Neural progenitor cell (in vitro differentiated cells): ENCODE measurements around the gene HSBP1L1. TPM values are rescaled to one million over a fixed set of nuclear protein-coding genes. Genes with fewer than 3 reads are reported as not detected.
"Not testable (repeated sequence)": the region's sequence is repeated elsewhere in the genome, so short reads cannot be mapped to it uniquely, and the experiment has no call there.

Experiments used
- DNase-seq: peaks from one replicate; pipeline ENCODE4 v3.0.0-alpha.2; 2016; ENCODE audit warnings: low spot score
- H2AFZ ChIP-seq: fragments of 200-600 bp; sonication (generic); replicated peaks from 2 replicates; pipeline ENCODE4 v1.6.1; 2016; ENCODE audit warnings: antibody characterized with exemption
- H3F3A ChIP-seq: fragments of 200-600 bp; sonication (generic); 2 replicates; pipeline ENCODE4 v1.6.1; 2016; ENCODE audit warnings: antibody characterized with exemption, low read depth
- H3K27ac ChIP-seq: fragments of 200-600 bp; sonication (generic); 2 replicates; pipeline ENCODE4 v1.5.1; 2016; ENCODE audit warnings: mild to moderate bottlenecking
- H3K27me3 ChIP-seq: fragments of 200-600 bp; sonication (generic); 2 replicates; pipeline ENCODE4 v1.6.1; 2016; ENCODE audit warnings: mild to moderate bottlenecking, moderate library complexity
- H3K36me3 ChIP-seq: fragments of 200-600 bp; sonication (generic); 2 replicates; pipeline ENCODE4 v1.5.1; 2016
- H3K4me1 ChIP-seq: fragments of 200-600 bp; sonication (generic); 2 replicates; pipeline ENCODE4 v1.6.1; 2016; ENCODE audit warnings: mixed run types
- H3K4me2 ChIP-seq: fragments of 200-600 bp; sonication (generic); 2 replicates; pipeline ENCODE4 v1.6.1; 2016
- H3K4me3 ChIP-seq: fragments of 200-600 bp; sonication (generic); 2 replicates; pipeline ENCODE4 v1.5.1; 2016
- H3K79me2 ChIP-seq: fragments of 200-600 bp; sonication (generic); 2 replicates; pipeline ENCODE4 v1.6.1; 2016; ENCODE audit warnings: low read depth
- H3K9ac ChIP-seq: fragments of 200-600 bp; sonication (generic); 2 replicates; pipeline ENCODE4 v1.6.1; 2016
- H3K9me3 ChIP-seq: fragments of 200-600 bp; sonication (generic); 2 replicates; pipeline ENCODE4 v1.5.1; 2016; ENCODE audit warnings: low read depth
- H4K20me1 ChIP-seq: fragments of 200-600 bp; sonication (generic); 2 replicates; pipeline ENCODE4 v1.6.1; 2016; ENCODE audit warnings: low read depth
- H3K27ac Mint-ChIP-seq: 3 replicates; pipeline ENCODE4 v1.8.0; 2021; ENCODE audit warnings: mixed read lengths
- H3K27me3 Mint-ChIP-seq: 2 replicates; pipeline ENCODE4 v1.8.0; 2022; ENCODE audit warnings: low read depth, mild to moderate bottlenecking, inconsistent platforms, moderate library complexity, mixed read lengths; ENCODE audit not compliant: insufficient read depth
- H3K36me3 Mint-ChIP-seq: 3 replicates; pipeline ENCODE4 v1.8.0; 2021; ENCODE audit warnings: mixed read lengths
- H3K4me1 Mint-ChIP-seq: 3 replicates; pipeline ENCODE4 v1.8.0; 2021; ENCODE audit warnings: mixed read lengths
- H3K4me3 Mint-ChIP-seq: 3 replicates; pipeline ENCODE4 v1.8.0; 2021; ENCODE audit warnings: mild to moderate bottlenecking, moderate library complexity, mixed read lengths
- H3K9me3 Mint-ChIP-seq: 3 replicates; pipeline ENCODE4 v1.8.0; 2020; ENCODE audit warnings: mixed read lengths
- CTCF ChIP-seq: fragments of 200-600 bp; sonication (generic); IDR thresholded peaks from 2 replicates; pipeline ENCODE4 v1.5.1; 2017; ENCODE audit warnings: antibody characterized with exemption, mild to moderate bottlenecking
- EZH2 ChIP-seq: fragments of 200-600 bp; sonication (generic); IDR thresholded peaks from 2 replicates; pipeline ENCODE4 v1.6.1; 2017; ENCODE audit warnings: antibody characterized with exemption, mild to moderate bottlenecking, moderate library complexity
- EZH2phosphoT487 ChIP-seq: fragments of 200-600 bp; sonication (generic); IDR thresholded peaks from 2 replicates; pipeline ENCODE4 v1.6.1; 2017; ENCODE audit warnings: antibody characterized with exemption
- total RNA-seq: library from RNA; depleted of rRNA; stranded (reverse); fragments of >200 nt; gene quantifications from 2 replicates; pipeline ENCODE4 v1.2.3, GENCODE V29; 2015; ENCODE audit warnings: low replicate concordance

HSBP1L1 gene
- total RNA-seq, 1 donor from 2014 or later = not detected

DNA sequence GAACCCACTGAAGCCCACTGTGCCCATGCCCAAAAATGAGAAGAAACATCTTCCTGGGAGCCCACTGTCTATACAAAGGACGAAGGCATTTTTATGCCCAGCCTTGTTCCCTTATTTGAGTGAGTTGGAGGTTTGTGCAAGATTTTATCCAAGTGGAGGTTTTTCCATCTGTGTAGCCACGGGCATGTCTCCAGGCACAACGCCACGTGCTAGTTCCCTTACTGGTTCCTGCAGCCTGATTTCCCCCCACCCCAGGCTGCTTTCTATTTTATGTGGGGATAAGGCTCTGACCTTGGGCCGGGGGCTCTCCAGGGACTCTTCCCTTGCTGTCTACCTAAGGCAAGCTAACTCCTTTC, 46.1 kb downstream of the HSBP1L1 start:
- Histone ChIP-seq H3K4me1 (peaks cover 7% of the 10 kb centered on the region), H4K20me1 (no peaks in the 10 kb centered on the region), H3K9me3 (no peaks in the 10 kb centered on the region), H3K27me3 (no peaks in the 10 kb centered on the region), H3K36me3 (no peaks in the 10 kb centered on the region), H3K4me2 (no peak overlapping the region), H3F3A (peaks cover 5% of the 10 kb centered on the region), H3K27ac (no peak overlapping the region), H3K79me2 (no peaks in the 10 kb centered on the region), H2AFZ (no peak overlapping the region), H3K4me3 (no peak overlapping the region), H3K9ac (no peak overlapping the region)
- H3K27ac Mint-ChIP-seq = no peak overlapping the region
- TF ChIP-seq EZH2phosphoT487 (no peak), EZH2 (no peak)
- H3K27me3 Mint-ChIP-seq = peaks cover 7% of the 10 kb centered on the region
- no peaks in the 10 kb centered on the region for H3K4me1 Mint-ChIP-seq
- H3K4me3 Mint-ChIP-seq = peak overlapping the region; percentile 49
- peaks cover 12% of the 10 kb centered on the region for H3K36me3 Mint-ChIP-seq
- H3K9me3 Mint-ChIP-seq = peaks cover 47% of the 10 kb centered on the region
- DNase-seq = no peak

DNA sequence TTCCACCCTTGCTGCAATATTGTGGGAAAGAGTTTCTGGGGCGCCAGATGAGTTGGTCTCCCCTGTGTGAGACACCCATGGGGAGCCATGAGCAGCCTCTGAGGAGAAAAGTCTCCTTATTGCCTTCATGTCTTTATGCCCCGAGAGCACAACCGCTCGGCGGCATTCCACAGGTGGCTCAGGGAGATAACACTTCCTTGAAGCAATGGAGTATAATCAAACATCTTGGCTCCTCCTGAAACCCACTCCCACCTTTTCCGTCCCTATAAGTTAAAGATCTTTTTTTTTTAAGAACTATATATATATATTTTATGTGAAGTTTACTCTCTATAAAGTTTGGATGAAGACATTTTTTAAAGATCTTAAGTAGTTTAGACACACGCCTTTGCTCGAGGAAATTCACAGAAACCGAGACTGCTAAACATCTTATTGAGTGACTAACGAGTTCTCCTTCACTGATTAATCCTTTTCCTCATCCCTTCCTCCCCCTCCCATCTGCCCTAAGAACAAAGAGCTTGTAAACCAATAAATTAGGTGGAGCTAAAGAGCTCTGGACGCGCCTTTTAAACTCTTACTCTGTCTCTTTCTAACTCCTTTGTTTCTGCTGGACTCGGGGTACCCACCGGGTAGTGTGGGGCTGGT, 47.2 kb downstream of the HSBP1L1 start:
- not testable (repeated sequence) for H3K9ac ChIP-seq, DNase-seq, H3K4me2 ChIP-seq, H3K4me1 ChIP-seq, H3K4me3 ChIP-seq, H3K27ac Mint-ChIP-seq, H4K20me1 ChIP-seq, H3F3A ChIP-seq, H3K27me3 ChIP-seq, H2AFZ ChIP-seq, H3K4me1 Mint-ChIP-seq, H3K36me3 ChIP-seq, H3K27me3 Mint-ChIP-seq, H3K9me3 ChIP-seq, H3K4me3 Mint-ChIP-seq, H3K79me2 ChIP-seq, H3K27ac ChIP-seq
- Mint-ChIP-seq H3K36me3 (peaks cover 12% of the 10 kb centered on the region), H3K9me3 (peaks cover 45% of the 10 kb centered on the region)

DNA sequence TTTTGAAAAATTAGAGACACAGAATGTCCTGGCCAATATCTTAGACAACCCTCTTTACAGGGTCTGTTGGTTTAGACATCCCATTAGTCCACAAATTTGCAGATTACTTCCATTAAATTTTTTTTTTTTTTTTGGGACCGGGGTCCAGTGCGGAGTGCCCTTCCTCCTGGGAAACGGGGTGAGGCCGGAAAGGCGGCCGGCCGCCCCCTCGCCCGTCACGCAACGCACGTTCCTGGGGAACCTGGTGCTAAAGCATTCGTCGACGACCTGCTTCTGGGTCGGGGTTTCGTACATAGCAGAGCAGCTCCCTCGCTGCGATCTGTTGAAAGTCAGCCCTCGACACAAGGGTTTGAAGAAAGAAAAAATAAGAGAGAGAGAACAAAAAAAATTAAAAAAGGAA, 48.3 kb downstream of the HSBP1L1 start:
- no peaks in the 10 kb centered on the region for H3K9me3 ChIP-seq
- Mint-ChIP-seq H3K4me1 (no peaks in the 10 kb centered on the region), H3K36me3 (peaks cover 12% of the 10 kb centered on the region), H3K4me3 (no peak overlapping the region), H3K27ac (no peak overlapping the region), H3K27me3 (peaks cover 6% of the 10 kb centered on the region), H3K9me3 (peaks cover 40% of the 10 kb centered on the region)
- no peak for DNase-seq
- H3K79me2 ChIP-seq = no peaks in the 10 kb centered on the region
- H2AFZ ChIP-seq = no peak overlapping the region
- no peak overlapping the region for H3K27ac ChIP-seq
- TF ChIP-seq EZH2phosphoT487 (no peak), EZH2 (no peak), CTCF (no peak)
- peaks cover 5% of the 10 kb centered on the region for H3F3A ChIP-seq
- H4K20me1 ChIP-seq = no peaks in the 10 kb centered on the region
- H3K4me2 ChIP-seq = no peak overlapping the region
- no peaks in the 10 kb centered on the region for H3K27me3 ChIP-seq
- H3K36me3 ChIP-seq = no peaks in the 10 kb centered on the region
- H3K9ac ChIP-seq = no peak overlapping the region
- H3K4me3 ChIP-seq = no peak overlapping the region
- H3K4me1 ChIP-seq = peaks cover 7% of the 10 kb centered on the region

Other genes starting within 250 kb of the HSBP1L1 start
- gene KCNG2, start 166.7 kb upstream of the HSBP1L1 start, total RNA-seq = 0.99 TPM in 1 of 2 replicates, not detected in the other
- gene SLC66A2, start 13.0 kb upstream of the HSBP1L1 start, total RNA-seq = 5.8 and 22.3 TPM in 2 replicates
- 44.3 and 56.4 TPM in 2 replicates for gene TXNL4A, start 23.9 kb downstream of the HSBP1L1 start, total RNA-seq
- 22.9 and 39.4 TPM in 2 replicates for gene RBFA, start 69.8 kb downstream of the HSBP1L1 start, total RNA-seq
- 52.4 and 72.4 TPM in 2 replicates for gene ADNP2, start 144.6 kb downstream of the HSBP1L1 start, total RNA-seq